HepG2 (cell line): ENCODE results near the gene MEGF6. TPM values are rescaled to one million over a fixed set of nuclear protein-coding genes. Genes with fewer than 3 reads are reported as not detected.

Source experiments
- ARHGAP35 ChIP-seq: sonication (generic); formaldehyde crosslinking; IDR thresholded peaks from 2 replicates; pipeline ENCODE4 v1.9.0; 2022; ENCODE audit warnings: mild to moderate bottlenecking, inconsistent platforms, moderate library complexity, missing genetic modification reagents, borderline replicate concordance
- ATF5 ChIP-seq: sonication (generic); formaldehyde crosslinking; IDR thresholded peaks from 2 replicates; pipeline ENCODE4 v1.4.0; 2020; ENCODE audit warnings: mild to moderate bottlenecking, low read depth, missing genetic modification reagents
- EED ChIP-seq: sonication (generic); formaldehyde crosslinking; IDR thresholded peaks from 2 replicates; pipeline ENCODE4 v1.5.0; 2020; ENCODE audit warnings: mild to moderate bottlenecking, missing genetic modification reagents
- KAT7 ChIP-seq: IDR thresholded peaks from 2 replicates; pipeline ENCODE4 v1.6.1; 2018; ENCODE audit warnings: borderline replicate concordance, missing compliant biosample characterization
- MLLT10 ChIP-seq: sonication (generic); formaldehyde crosslinking; IDR thresholded peaks from 2 replicates; pipeline ENCODE4 v1.4.0; 2020; ENCODE audit warnings: missing genetic modification reagents
- NFATC3 ChIP-seq: sonication (generic); formaldehyde crosslinking; IDR thresholded peaks from 2 replicates; pipeline ENCODE4 v1.5.1; 2020; ENCODE audit warnings: mild to moderate bottlenecking, missing genetic modification reagents
- NFIC ChIP-seq: IDR thresholded peaks from 2 replicates; pipeline ENCODE4 v1.6.1; 2012; ENCODE audit warnings: mild to moderate bottlenecking, low read length, inconsistent platforms
- PRPF4 ChIP-seq: fragments of 200-400 bp; formaldehyde crosslinking; IDR thresholded peaks from 2 replicates; pipeline ENCODE4 v1.6.1; 2016; ENCODE audit warnings: low read length, low read depth; ENCODE audit not compliant: poor library complexity, severe bottlenecking
- ZNF512 ChIP-seq: sonication (generic); formaldehyde crosslinking; IDR thresholded peaks from 2 replicates; pipeline ENCODE4 v1.4.0; 2020; ENCODE audit warnings: mild to moderate bottlenecking, missing genetic modification reagents
- ZSCAN29 ChIP-seq: sonication (generic); formaldehyde crosslinking; conservative IDR thresholded peaks from 2 replicates; pipeline ENCODE4 v1.4.0; 2020; ENCODE audit warnings: mild to moderate bottlenecking, missing genetic modification reagents
- polyA plus RNA-seq, 8 experiments: library from polyadenylated mRNA; depleted of rRNA in 3 of 8; stranded (reverse) in 7 of 8; unstranded in 1 of 8; fragments of >200 nt; fragmentation: Illumina TruSeq in 4 of 8; extraction: Trizol in 4 of 8; gene quantifications; 2 replicates each; pipeline versions ENCODE4 v1.2.1 to v1.2.3, GENCODE V29; 2011 to 2016; ENCODE audit warnings: low read depth in 4 of 8, missing spikeins in 1 of 8, mixed read lengths in 1 of 8; ENCODE audit not compliant: insufficient read depth in 1 of 8
- total RNA-seq, 5 experiments: library from RNA; depleted of rRNA; stranded (reverse); fragments of >200 nt; fragmentation: Illumina TruSeq; extraction: Trizol; gene quantifications; 2 replicates each; pipeline ENCODE4 v1.2.3, GENCODE V29; 2016; ENCODE audit warnings: low read depth in 1 of 5
- TF ChIP-seq, protein P1 (sequence below): sonication (generic); formaldehyde crosslinking; conservative IDR thresholded peaks from 2 replicates; pipeline ENCODE4 v1.4.0; 2020; ENCODE audit warnings: mild to moderate bottlenecking, missing genetic modification reagents, moderate library complexity
- TF ChIP-seq, protein P2 (sequence below): sonication (generic); formaldehyde crosslinking; conservative IDR thresholded peaks from 2 replicates; pipeline ENCODE4 v1.8.0; 2022; ENCODE audit warnings: mild to moderate bottlenecking, moderate library complexity, missing genetic modification reagents
- TF ChIP-seq, protein P3 (sequence below): fragments of 450-650 bp; IDR thresholded peaks from 2 replicates; pipeline ENCODE4 v1.6.1; 2016
- TF ChIP-seq, protein P4 (sequence below): sonication (generic); formaldehyde crosslinking; IDR thresholded peaks from 2 replicates; pipeline ENCODE4; 2020; ENCODE audit warnings: missing genetic modification reagents, mild to moderate bottlenecking, borderline replicate concordance

The MEGF6 gene
- total and polyA plus RNA-seq, 2 of the 13 experiments (the other 11 are each of a cell fraction or from before 2014, with no cell fraction given), result 1.9 TPM

GRCh38 chr1:3491291-3492246, 119.7 kb downstream of the MEGF6 start (continued):
- TF ChIP-seq, protein P1, sequence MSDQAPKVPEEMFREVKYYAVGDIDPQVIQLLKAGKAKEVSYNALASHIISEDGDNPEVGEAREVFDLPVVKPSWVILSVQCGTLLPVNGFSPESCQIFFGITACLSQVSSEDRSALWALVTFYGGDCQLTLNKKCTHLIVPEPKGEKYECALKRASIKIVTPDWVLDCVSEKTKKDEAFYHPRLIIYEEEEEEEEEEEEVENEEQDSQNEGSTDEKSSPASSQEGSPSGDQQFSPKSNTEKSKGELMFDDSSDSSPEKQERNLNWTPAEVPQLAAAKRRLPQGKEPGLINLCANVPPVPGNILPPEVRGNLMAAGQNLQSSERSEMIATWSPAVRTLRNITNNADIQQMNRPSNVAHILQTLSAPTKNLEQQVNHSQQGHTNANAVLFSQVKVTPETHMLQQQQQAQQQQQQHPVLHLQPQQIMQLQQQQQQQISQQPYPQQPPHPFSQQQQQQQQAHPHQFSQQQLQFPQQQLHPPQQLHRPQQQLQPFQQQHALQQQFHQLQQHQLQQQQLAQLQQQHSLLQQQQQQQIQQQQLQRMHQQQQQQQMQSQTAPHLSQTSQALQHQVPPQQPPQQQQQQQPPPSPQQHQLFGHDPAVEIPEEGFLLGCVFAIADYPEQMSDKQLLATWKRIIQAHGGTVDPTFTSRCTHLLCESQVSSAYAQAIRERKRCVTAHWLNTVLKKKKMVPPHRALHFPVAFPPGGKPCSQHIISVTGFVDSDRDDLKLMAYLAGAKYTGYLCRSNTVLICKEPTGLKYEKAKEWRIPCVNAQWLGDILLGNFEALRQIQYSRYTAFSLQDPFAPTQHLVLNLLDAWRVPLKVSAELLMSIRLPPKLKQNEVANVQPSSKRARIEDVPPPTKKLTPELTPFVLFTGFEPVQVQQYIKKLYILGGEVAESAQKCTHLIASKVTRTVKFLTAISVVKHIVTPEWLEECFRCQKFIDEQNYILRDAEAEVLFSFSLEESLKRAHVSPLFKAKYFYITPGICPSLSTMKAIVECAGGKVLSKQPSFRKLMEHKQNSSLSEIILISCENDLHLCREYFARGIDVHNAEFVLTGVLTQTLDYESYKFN (CRISPR knock-in tag), result no peak
- TF ChIP-seq EED, result no peak
- no peak for TF ChIP-seq ATF5
- no peak for TF ChIP-seq ARHGAP35
- no peak for TF ChIP-seq ZSCAN29 (CRISPR knock-in tag)
- TF ChIP-seq, protein P2, sequence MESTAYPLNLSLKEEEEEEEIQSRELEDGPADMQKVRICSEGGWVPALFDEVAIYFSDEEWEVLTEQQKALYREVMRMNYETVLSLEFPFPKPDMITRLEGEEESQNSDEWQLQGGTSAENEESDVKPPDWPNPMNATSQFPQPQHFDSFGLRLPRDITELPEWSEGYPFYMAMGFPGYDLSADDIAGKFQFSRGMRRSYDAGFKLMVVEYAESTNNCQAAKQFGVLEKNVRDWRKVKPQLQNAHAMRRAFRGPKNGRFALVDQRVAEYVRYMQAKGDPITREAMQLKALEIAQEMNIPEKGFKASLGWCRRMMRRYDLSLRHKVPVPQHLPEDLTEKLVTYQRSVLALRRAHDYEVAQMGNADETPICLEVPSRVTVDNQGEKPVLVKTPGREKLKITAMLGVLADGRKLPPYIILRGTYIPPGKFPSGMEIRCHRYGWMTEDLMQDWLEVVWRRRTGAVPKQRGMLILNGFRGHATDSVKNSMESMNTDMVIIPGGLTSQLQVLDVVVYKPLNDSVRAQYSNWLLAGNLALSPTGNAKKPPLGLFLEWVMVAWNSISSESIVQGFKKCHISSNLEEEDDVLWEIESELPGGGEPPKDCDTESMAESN (CRISPR knock-in tag), result no peak
- no peak for TF ChIP-seq MLLT10
- TF ChIP-seq, protein P3, sequence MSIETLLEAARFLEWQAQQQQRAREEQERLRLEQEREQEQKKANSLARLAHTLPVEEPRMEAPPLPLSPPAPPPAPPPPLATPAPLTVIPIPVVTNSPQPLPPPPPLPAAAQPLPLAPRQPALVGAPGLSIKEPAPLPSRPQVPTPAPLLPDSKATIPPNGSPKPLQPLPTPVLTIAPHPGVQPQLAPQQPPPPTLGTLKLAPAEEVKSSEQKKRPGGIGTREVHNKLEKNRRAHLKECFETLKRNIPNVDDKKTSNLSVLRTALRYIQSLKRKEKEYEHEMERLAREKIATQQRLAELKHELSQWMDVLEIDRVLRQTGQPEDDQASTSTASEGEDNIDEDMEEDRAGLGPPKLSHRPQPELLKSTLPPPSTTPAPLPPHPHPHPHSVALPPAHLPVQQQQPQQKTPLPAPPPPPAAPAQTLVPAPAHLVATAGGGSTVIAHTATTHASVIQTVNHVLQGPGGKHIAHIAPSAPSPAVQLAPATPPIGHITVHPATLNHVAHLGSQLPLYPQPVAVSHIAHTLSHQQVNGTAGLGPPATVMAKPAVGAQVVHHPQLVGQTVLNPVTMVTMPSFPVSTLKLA, result peak; percentile 58
- no peak for TF ChIP-seq NFATC3 (CRISPR knock-in tag)
- TF ChIP-seq PRPF4, result no peak
- TF ChIP-seq NFIC, result no peak
- TF ChIP-seq KAT7 (CRISPR knock-in tag), result no peak
- TF ChIP-seq ZNF512 (CRISPR knock-in tag), result no peak
- TF ChIP-seq, protein P4, sequence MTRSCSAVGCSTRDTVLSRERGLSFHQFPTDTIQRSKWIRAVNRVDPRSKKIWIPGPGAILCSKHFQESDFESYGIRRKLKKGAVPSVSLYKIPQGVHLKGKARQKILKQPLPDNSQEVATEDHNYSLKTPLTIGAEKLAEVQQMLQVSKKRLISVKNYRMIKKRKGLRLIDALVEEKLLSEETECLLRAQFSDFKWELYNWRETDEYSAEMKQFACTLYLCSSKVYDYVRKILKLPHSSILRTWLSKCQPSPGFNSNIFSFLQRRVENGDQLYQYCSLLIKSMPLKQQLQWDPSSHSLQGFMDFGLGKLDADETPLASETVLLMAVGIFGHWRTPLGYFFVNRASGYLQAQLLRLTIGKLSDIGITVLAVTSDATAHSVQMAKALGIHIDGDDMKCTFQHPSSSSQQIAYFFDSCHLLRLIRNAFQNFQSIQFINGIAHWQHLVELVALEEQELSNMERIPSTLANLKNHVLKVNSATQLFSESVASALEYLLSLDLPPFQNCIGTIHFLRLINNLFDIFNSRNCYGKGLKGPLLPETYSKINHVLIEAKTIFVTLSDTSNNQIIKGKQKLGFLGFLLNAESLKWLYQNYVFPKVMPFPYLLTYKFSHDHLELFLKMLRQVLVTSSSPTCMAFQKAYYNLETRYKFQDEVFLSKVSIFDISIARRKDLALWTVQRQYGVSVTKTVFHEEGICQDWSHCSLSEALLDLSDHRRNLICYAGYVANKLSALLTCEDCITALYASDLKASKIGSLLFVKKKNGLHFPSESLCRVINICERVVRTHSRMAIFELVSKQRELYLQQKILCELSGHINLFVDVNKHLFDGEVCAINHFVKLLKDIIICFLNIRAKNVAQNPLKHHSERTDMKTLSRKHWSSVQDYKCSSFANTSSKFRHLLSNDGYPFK, result no peak
